OCI-M1 (cell line): Measurements from ENCODE around the gene RBP3.

Source experiments
- DNase-seq: peaks from one replicate; lab custom pipeline; 2025; lab: John Stamatoyannopoulos, UW

RBP3 gene

DNA sequence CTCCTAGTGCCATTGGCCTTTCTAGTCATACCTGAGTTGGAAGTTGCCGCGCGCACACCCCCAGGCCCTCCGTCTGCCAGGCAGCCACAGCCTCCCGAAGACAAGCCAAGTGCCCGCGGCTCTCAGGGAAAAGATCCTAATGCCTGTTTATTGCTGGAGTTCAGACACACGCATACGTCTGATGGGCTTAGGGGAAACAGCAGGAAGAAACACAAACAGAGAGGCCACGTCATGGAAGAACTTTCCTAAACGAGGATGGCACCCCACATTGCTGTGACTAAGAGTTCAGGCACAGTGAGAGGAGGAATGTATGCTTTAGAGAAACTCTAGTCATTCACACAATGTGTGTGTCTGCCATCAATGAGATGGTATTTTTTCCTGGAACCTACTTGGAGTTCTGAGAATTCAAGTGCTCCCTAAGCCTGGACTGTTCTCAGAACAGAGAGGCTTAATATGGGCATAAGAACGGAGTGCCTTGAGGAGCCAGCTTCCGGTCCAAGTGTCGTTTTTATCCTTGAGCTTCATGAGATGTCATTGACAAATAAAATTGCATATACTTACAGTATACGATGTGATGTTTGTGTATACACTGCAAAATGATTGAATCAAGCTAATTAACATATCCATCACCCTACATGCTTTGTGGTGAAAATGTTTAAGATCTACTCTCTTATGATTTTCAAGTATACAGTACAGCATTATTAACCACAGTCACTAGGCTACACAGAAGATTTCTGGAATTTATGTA is 11.6 kb upstream of the RBP3 start:
- peak; percentile 94 for DNase-seq

DNA sequence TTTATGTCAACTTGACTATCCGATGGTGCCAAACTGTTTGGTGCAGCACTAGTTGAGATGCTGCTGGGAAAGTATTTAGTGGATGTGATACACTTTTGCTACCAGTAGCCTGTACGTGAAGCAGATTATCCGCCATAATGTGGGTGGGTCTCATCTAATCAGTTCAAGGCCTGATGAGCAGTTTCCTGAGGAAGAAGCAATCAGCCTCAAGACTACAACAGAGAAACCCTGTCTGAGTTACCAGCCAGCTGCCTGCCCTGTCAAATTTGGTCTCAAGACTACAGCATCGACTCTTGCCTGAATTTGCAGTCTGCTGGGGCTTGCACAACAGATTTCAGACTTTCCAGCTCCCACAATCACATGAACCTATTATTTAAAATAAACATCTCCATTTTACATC is 10.9 kb upstream of the RBP3 start:
- DNase-seq = no peak

DNA sequence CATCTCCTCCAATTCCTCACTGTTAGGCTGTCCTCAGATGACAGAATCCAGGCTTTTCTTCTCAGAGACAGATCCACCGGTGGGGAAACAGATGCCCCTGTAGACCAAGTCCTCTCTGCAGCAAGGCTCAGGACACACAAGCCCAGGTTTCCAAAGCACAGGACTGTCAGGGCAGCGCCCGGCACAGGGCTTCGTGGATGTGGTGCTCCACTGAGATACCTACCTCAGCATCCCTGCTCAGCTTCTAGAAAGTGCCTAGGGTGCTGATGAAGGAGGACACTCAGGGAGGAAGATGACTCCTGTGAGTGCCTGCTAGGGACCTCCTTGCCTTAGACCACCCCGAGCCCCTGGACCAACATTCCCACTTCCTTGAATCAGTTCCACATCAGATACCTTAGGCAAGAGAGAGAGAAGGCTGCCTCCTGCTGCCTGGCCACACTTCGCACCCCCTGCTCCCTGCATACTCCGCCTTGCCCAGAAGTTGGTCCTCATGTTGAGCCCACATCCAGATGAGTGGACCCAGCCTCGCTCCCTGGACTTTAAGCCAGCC is 8.9 kb upstream of the RBP3 start:
- no peak for DNase-seq

DNA sequence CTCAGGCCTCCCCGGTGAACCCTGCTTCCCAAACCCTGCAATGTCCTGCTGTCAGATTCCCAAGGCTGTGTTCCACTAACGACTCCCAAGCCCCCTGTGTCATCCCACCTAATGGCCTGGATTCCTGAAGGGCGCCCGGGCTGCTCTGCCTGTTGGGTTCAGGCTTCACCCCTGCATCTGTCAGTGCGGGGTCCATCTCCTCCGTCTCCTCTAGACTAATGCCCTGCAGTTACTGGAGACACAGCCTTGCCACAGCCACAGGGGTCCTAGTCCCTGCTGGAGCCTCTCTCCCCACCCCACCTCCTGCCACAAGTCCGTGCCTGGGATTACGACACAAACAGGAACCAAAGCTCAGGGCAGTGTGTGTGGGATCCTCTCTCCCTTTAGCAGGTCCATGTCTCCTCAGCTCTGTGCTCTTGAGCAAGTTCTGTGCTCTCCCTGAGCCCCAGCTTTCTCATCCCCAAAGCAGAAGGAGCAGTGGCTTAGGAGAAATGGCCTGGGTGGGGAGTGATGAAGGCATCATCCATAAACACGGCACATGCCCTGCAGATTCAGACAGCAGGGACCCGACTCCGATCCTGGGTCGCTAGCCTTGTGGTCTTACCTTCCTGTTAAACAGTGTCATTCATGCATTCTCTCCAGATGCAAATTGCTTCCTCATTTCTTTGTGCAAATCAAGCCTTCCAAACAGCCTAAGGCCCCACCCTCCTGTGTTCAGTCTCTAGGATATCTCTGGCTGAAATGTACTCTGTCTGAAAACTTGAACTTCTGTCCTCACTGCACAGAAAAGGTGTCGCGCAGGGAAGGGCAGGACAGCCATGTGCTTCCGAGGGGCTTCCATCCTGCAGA is 8.2 kb upstream of the RBP3 start:
- peak; percentile 60 for DNase-seq

DNA sequence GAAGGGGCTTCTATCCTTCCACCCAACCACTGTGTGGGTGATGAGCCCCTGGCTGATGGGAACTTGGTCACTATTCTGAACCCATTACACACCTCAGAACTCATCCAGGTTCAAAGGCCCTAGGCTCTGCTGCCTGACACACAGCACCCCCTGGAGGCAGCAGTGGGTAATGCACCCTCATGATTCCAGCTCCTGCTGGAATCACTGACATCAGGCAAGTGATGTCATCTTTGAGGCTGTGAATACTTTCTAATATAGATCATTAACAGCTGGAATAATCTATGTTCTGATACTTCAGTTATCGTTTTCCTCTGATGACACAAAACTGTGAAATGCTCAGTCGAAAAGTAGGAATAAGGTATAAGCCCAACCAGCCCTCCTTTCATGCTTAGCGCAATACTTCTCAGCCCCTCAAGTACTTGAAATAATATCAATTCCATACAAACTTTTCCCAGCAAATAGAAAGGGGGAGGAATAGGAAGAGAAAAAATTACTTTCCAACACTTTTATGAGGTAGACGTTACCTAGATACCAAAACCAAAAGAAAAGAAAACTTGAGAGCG is 7.5 kb upstream of the RBP3 start:
- DNase-seq = peak; percentile 82

DNA sequence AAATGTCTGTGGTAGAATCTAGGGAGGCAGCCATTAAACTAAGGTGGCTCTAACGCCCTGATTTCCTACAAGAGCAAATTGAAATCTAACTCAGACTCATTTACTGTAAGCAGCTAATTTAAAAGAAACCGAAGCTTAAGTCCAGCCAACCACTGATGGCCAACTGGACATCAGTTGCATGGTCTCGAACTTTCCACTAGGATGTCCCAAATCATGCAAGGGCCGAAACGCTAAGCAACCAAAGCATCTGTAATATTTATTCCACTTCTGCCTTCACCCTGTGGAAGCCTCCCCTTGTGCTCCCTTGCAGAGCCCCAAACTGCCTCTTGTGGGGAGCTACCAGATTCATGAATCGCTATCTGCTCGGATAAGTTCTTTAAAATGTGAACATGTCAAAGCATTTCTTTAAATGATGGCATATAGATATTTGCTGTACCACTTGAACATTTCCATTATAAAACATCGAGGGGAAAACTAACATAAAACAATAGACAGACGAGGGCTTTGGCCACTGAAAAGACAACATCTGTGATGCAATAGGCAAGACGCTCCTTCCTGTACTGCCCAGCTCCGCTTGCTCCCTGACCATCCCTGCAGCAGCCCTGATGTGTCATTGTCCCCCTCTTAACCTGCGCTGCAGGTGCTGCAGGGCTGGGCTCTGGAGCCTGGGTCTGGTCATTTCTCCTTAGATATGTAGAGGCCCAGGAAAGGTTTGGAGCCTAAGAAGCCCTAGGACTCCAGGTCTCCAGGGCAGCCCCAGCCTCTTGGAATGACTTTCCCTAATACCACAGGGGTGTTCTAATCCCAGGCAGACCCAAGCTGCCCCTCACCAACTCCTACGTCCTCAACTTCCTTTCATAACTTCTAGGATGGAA is 2.9 kb upstream of the RBP3 start:
- DNase-seq = no peak

DNA sequence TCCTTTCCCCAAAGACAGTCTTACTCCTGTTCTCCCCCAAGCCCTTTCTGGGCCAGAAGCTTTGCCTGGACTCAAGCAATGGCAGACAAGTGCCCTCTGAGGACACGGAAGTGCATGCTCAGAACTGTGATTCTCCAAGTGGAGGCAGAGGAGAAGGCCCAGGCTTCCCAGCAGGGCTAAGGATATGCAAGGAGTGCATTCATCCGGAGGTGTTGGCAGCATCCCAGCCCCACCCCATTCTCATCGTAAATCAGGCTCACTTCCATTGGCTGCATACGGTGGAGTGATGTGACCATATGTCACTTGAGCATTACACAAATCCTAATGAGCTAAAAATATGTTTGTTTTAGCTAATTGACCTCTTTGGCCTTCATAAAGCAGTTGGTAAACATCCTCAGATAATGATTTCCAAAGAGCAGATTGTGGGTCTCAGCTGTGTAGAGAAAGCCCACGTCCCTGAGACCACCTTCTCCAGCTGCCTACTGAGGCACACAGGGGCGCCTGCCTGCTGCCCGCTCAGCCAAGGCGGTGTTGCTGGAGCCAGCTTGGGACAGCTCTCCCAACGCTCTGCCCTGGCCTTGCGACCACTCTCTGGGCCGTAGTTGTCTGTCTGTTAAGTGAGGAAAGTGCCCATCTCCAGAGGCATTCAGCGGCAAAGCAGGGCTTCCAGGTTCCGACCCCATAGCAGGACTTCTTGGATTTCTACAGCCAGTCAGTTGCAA is 1.4 kb upstream of the RBP3 start:
- no peak for DNase-seq

DNA sequence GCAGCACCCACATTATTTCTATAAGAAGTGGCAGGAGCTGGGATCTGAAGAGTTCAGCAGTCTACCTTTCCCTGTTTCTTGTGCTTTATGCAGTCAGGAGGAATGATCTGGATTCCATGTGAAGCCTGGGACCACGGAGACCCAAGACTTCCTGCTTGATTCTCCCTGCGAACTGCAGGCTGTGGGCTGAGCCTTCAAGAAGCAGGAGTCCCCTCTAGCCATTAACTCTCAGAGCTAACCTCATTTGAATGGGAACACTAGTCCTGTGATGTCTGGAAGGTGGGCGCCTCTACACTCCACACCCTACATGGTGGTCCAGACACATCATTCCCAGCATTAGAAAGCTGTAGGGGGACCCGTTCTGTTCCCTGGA is 874 bp upstream of the RBP3 start:
- DNase-seq = no peak

DNA sequence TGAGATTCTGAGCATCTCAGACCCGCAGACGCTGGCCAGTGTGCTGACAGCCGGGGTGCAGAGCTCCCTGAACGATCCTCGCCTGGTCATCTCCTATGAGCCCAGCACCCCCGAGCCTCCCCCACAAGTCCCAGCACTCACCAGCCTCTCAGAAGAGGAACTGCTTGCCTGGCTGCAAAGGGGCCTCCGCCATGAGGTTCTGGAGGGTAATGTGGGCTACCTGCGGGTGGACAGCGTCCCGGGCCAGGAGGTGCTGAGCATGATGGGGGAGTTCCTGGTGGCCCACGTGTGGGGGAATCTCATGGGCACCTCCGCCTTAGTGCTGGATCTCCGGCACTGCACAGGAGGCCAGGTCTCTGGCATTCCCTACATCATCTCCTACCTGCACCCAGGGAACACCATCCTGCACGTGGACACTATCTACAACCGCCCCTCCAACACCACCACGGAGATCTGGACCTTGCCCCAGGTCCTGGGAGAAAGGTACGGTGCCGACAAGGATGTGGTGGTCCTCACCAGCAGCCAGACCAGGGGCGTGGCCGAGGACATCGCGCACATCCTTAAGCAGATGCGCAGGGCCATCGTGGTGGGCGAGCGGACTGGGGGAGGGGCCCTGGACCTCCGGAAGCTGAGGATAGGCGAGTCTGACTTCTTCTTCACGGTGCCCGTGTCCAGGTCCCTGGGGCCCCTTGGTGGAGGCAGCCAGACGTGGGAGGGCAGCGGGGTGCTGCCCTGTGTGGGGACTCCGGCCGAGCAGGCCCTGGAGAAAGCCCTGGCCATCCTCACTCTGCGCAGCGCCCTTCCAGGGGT is 703 bp downstream of the RBP3 start:
- no peak for DNase-seq

DNA sequence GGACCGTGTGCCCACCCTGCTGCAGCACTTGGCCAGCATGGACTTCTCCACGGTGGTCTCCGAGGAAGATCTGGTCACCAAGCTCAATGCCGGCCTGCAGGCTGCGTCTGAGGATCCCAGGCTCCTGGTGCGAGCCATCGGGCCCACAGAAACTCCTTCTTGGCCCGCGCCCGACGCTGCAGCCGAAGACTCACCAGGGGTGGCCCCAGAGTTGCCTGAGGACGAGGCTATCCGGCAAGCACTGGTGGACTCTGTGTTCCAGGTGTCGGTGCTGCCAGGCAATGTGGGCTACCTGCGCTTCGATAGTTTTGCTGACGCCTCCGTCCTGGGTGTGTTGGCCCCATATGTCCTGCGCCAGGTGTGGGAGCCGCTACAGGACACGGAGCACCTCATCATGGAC is 1.4 kb downstream of the RBP3 start:
- no peak for DNase-seq

DNA sequence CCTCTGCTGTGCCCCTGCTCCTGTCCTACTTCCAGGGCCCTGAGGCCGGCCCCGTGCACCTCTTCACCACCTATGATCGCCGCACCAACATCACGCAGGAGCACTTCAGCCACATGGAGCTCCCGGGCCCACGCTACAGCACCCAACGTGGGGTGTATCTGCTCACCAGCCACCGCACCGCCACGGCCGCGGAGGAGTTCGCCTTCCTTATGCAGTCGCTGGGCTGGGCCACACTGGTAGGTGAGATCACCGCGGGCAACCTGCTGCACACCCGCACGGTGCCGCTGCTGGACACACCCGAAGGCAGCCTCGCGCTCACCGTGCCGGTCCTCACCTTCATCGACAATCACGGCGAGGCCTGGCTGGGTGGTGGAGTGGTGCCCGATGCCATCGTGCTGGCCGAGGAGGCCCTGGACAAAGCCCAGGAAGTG is 1.8 kb downstream of the RBP3 start:
- no peak for DNase-seq

DNA sequence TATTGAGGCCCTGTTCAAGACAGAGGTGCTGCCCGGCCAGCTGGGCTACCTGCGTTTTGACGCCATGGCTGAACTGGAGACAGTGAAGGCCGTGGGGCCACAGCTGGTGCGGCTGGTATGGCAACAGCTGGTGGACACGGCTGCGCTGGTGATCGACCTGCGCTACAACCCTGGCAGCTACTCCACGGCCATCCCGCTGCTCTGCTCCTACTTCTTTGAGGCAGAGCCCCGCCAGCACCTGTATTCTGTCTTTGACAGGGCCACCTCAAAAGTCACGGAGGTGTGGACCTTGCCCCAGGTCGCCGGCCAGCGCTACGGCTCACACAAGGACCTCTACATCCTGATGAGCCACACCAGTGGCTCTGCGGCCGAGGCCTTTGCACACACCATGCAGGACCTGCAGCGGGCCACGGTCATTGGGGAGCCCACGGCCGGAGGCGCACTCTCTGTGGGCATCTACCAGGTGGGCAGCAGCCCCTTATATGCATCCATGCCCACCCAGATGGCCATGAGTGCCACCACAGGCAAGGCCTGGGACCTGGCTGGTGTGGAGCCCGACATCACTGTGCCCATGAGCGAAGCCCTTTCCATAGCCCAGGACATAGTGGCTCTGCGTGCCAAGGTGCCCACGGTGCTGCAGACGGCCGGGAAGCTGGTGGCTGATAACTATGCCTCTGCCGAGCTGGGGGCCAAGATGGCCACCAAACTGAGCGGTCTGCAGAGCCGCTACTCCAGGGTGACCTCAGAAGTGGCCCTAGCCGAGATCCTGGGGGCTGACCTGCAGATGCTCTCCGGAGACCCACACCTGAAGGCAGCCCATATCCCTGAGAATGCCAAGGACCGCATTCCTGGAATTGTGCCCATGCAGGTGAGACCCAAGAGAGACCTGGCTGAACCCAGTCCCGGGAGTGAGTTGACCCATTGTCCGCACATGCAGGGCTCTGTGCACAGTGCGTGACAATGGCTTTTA is 2.8 kb downstream of the RBP3 start:
- DNase-seq = no peak

DNA sequence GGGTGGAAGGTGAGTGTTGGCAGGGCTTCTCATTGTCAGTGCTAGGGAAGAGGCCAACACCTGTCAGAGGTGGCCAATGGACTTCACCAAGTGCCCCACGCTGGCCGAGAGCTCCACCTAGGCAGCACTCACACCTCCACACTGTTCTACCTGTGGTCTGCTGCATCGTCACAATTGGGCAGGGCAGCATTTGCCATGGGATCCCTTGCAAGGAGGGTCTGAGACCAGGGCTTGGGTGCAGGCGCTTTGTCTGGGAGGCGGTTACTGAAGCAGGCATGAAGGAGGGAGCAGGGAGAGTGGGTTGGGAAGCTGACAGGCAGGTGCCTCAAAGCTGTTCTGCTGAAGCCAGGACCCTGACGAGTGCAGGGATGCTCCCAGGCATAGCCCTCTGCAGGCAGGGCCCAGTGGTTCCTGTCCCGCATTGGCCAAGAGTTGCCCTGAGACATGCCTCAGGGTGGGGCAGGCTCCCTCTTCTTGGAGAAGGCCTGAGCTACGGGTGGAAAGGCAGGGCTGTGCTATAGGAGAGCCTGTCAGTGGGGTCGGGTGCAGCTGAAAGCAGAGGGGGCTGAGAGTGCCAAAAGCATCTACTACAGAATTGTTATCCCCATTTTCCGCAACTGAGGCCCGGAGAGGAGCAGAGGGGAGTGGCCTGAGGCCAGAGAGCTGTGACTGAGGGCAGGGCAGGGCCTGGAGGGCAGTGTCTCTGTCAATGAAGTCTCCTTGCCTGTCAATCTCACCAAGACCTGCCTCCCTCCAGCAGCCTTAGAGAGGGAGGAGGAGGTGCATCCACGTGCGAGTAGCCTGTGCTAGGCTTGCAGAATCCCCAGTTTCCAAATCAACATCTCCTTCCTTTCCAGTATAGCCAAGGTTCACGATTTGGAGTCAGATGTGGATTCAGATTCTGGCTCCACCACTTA is 4.0 kb downstream of the RBP3 start:
- DNase-seq = no peak

DNA sequence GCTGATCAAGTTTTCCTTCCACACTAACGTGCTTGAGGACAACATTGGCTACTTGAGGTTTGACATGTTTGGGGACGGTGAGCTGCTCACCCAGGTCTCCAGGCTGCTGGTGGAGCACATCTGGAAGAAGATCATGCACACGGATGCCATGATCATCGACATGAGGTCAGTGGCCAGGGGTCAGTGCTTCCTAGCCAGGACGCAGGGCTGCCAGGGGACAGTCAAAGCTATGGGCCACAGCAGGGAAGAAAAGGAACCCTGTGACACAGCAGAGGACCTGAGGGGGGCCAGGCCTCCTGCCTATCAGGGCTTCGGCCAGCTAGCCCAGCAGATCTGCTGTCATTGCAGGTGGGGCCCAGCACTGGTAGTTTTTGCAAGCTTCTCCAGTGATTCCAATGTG is 5.2 kb downstream of the RBP3 start:
- no peak for DNase-seq

DNA sequence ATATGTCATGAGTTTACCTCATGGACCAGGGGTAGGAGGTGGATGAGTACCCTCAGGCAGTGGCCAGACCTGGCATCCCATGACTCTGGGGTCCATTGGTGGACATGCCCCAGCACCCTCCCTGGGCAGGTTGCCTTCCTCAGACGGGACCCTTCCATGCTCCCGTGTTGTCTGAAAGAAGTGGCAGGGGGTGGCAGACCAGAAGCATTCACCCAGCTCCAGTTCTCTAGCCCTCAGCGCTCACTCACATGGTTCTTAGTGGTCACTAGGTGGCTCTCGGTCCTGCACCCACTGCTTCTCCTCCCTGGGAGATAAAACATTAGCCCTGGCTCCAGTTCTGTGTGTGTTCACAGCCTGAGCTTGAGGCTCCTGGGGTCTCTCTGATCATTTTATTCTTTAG is 6.0 kb downstream of the RBP3 start:
- DNase-seq = no peak

DNA sequence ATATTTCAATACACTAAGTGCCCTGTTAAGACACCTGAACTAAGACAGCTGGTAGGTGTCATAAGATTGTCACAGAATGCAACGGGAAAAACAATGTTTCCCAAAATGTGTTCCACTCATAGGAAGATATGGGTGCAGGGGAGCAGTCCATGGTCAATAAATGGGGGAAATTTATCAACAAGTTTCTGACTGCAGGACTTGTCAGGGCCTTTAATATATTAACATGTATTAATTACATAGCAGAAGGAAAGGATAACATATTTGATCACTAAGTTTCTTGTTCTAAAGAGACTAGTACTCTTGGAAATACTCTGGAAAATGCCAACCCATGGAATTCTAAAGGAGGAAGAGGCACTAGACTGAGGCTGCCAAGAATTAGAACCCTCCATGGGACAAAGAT is 6.7 kb downstream of the RBP3 start:
- no peak for DNase-seq

DNA sequence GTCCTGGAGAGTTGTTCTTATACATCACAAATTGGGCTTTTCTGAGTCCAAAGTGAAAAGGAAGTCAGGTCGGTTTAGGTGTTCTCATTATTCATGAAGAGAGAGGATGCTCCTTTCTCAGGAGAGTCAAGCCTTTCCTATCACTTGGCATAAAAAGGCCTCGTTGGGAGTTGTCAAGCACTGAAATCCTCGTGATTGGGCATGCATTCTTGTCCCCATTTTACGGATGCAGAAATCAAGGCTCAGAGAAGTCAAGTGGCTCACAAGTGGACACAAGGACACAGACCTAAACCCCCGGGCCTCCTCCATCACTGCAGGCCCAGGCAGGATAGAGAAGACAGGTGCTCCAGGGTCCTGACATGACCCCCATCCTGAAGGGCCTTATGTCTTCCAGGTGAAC is 8.5 kb downstream of the RBP3 start:
- no peak for DNase-seq

DNA sequence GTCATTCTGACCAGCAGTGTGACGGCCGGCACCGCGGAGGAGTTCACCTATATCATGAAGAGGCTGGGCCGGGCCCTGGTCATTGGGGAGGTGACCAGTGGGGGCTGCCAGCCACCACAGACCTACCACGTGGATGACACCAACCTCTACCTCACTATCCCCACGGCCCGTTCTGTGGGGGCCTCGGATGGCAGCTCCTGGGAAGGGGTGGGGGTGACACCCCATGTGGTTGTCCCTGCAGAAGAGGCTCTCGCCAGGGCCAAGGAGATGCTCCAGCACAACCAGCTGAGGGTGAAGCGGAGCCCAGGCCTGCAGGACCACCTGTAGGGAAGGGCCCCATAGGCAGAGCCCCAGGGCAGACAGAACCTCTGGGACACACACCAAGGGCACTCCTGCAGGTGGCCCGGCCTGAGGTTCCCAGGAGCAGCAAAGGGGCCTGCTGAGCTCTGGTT is 9.0 kb downstream of the RBP3 start:
- DNase-seq = no peak
